Body of pancreas (tissue), 4 donors: Measurements from ENCODE around the gene RAPGEF1. TPM values are rescaled to one million over a fixed set of nuclear protein-coding genes. Genes with fewer than 3 reads are reported as not detected.
A peak's percentile ranks its signal among the peaks of the same experiment; 100 is the strongest.

ENCODE experiments used
- ATAC-seq: fragments of 150-250 bp; one replicate; pipeline ENCODE4 v1.9.1; 2016
- DNase-seq, 4 donors: peaks; one replicate each; pipeline ENCODE4 v3.0.0-alpha.2; 2019
- H3K27ac ChIP-seq, 4 donors: fragments of 200-600 bp; sonication (generic); 1 replicate in 3 of 4; 2 replicates in 1 of 4; pipeline versions ENCODE4 v1.5.1 to v1.6.1; 2016 to 2019; ENCODE audit warnings: mild to moderate bottlenecking in 1 of 4, mixed read lengths in 1 of 4, moderate library complexity in 1 of 4
- H3K27me3 ChIP-seq, 2 donors: fragments of 200-600 bp; sonication (generic); one replicate each; pipeline ENCODE4 v1.6.0; 2016; ENCODE audit warnings: mild to moderate bottlenecking in 1 of 2
- H3K36me3 ChIP-seq, 2 donors: fragments of 200-600 bp; sonication (generic); replicated peaks in 1 of 2; 2 replicates each; pipeline ENCODE4 v1.5.1; 2016; ENCODE audit warnings: low read depth in 2 of 2; ENCODE audit not compliant: insufficient read depth in 1 of 2
- H3K4me1 ChIP-seq: fragments of 200-600 bp; sonication (generic); one replicate; pipeline ENCODE4 v1.6.0; 2016
- H3K4me3 ChIP-seq, 2 donors: fragments of 200-600 bp; sonication (generic); 1 replicate in 1 of 2; 2 replicates in 1 of 2; pipeline ENCODE4 v1.5.1; 2016 to 2019
- H3K9me3 ChIP-seq, 3 donors: fragments of 200-600 bp; sonication (generic); 1 replicate in 2 of 3; 2 replicates in 1 of 3; pipeline ENCODE4 v1.5.1; 2016
- POLR2A ChIP-seq, 3 donors: fragments of 450-650 bp; IDR thresholded peaks; one replicate each; pipeline ENCODE4 v1.6.1; 2016; ENCODE audit warnings: antibody characterized with exemption in 3 of 3, mild to moderate bottlenecking in 2 of 3
- WGBS, 2 donors: methylation state at CpG; one replicate each; pipeline ENCODE4 v1.1.5; 2017; 5-methylcytosine and 5-hydroxymethylcytosine counted together
- intact Hi-C: fragments of 100-400 bp; cut with DNase I; formaldehyde crosslinking; loops from one replicate; pipeline ENCODE4 v1.15.1; 2023
- total RNA-seq, 2 donors: library from RNA; depleted of rRNA; stranded (reverse); fragments of >200 nt; gene quantifications; one replicate each; pipeline ENCODE4 v1.1.0, GENCODE V29; 2016
- TF ChIP-seq, protein P1 (sequence below), 7 experiments: fragments of 450-650 bp in 4 of 7; fragments of 200-600 bp in 3 of 7; sonication (generic) in 3 of 7; IDR thresholded peaks; one replicate each; pipeline ENCODE4 v1.5.1; 2016 to 2019; ENCODE audit warnings: antibody characterized with exemption in 7 of 7

The RAPGEF1 gene
- total RNA-seq, 2 donors from 2014 or later: 30.1 to 70.5 TPM

GRCh38 chr9:131701789-131702337 is 38.0 kb downstream of the RAPGEF1 start:
- Histone ChIP-seq H3K4me3 (no peak overlapping the region), H3K9me3 (no peaks in the 10 kb centered on the region), H3K36me3 (no peaks in the 10 kb centered on the region), H3K27me3 (no peaks in the 10 kb centered on the region), H3K27ac (no peak overlapping the region), H3K4me1 (peaks cover 59% of the 10 kb centered on the region)
- DNase-seq: no peak
- no peak for ATAC-seq
- no peak for TF ChIP-seq POLR2A (IDR thresholded peaks at IDR 0.05)
- TF ChIP-seq, protein P1, sequence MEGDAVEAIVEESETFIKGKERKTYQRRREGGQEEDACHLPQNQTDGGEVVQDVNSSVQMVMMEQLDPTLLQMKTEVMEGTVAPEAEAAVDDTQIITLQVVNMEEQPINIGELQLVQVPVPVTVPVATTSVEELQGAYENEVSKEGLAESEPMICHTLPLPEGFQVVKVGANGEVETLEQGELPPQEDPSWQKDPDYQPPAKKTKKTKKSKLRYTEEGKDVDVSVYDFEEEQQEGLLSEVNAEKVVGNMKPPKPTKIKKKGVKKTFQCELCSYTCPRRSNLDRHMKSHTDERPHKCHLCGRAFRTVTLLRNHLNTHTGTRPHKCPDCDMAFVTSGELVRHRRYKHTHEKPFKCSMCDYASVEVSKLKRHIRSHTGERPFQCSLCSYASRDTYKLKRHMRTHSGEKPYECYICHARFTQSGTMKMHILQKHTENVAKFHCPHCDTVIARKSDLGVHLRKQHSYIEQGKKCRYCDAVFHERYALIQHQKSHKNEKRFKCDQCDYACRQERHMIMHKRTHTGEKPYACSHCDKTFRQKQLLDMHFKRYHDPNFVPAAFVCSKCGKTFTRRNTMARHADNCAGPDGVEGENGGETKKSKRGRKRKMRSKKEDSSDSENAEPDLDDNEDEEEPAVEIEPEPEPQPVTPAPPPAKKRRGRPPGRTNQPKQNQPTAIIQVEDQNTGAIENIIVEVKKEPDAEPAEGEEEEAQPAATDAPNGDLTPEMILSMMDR (IDR thresholded peaks at IDR 0.05): no peak
- WGBS, 2 donors: 93% methylated on average over 6 of the region's 6 CpGs
- intact Hi-C loops: no loop called here

GRCh38 chr9:131701436-131701781 is 38.5 kb downstream of the RAPGEF1 start:
- no peak for TF ChIP-seq POLR2A (IDR thresholded peaks at IDR 0.05)
- TF ChIP-seq, protein P1 (IDR thresholded peaks at IDR 0.05): no peak
- H3K27me3 ChIP-seq: no peaks in the 10 kb centered on the region
- no peak overlapping the region for H3K27ac ChIP-seq
- DNase-seq (no peak), ATAC-seq (no peak)
- intact Hi-C loops: no loop called here
- no peaks in the 10 kb centered on the region for H3K9me3 ChIP-seq
- peaks cover 57% of the 10 kb centered on the region for H3K4me1 ChIP-seq
- no peaks in the 10 kb centered on the region for H3K36me3 ChIP-seq
- 92 to 96% methylated on average over 1 of the region's 1 CpG for WGBS, 2 donors
- no peak overlapping the region for H3K4me3 ChIP-seq

DNA sequence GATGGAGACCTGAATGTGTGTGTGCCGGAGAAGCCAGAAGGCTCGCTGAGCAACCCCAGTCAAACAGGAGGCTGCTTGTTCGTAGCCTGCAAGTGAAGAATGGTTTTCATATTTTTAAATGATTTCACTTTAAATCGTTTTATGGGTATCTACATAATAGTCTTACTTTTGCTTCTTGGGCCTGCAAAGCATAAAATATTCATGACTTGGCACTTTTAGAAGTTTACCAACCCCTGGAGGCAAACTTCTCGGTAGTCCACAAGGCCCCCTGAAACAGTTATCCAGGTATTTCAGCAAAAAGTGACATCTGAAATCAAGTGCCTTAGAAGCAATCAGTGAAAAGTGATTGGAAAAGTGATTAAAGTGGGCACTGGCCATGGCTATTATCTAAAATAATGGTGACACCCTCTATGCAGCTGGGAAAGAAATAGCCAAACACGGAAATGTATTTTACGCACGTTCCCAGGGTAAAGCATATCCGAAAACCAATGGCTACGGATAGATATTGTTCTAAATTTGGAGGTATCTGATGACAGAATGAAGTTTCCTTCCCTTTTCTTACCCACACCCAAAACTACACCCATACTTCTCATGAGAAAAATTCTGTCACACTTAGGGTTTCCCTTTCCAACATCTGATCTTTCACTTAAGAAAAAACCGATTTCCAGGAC is 39.0 kb downstream of the RAPGEF1 start:
- WGBS, 2 donors: 81 to 86% methylated on average over 11 of the region's 11 CpGs
- TF ChIP-seq, protein P1 (IDR thresholded peaks at IDR 0.05): no peak
- no peak for TF ChIP-seq POLR2A (IDR thresholded peaks at IDR 0.05)
- no peaks in the 10 kb centered on the region for H3K27me3 ChIP-seq
- H3K27ac ChIP-seq: no peak overlapping the region
- intact Hi-C loops: no loop called here
- H3K36me3 ChIP-seq: no peaks in the 10 kb centered on the region
- no peak for ATAC-seq
- peaks cover 52% of the 10 kb centered on the region for H3K4me1 ChIP-seq
- no peak for DNase-seq
- no peaks in the 10 kb centered on the region for H3K9me3 ChIP-seq
- H3K4me3 ChIP-seq: no peak overlapping the region

DNA sequence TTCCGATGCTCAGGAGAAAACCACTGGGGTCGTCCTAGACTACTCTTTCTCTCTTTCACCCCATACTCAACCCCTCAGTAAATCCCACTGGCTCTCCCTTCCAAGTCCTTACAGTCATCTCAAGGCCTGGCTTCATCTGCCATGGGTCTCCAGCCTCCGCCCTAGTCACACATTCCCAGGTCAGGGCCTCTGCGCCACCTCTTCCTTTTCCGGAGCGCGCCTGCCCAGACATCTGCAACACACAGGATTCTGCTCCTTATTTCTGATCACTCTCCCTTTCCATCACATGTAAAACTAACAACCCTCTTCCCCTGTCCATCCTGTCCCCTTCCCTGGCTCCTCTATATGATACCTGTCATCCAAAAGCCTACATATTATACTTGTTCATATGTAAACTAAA is 39.8 kb downstream of the RAPGEF1 start:
- intact Hi-C loops: no loop called here
- no peaks in the 10 kb centered on the region for H3K36me3 ChIP-seq
- H3K4me3 ChIP-seq: no peak overlapping the region
- TF ChIP-seq, protein P1 (IDR thresholded peaks at IDR 0.05): no peak
- TF ChIP-seq POLR2A (IDR thresholded peaks at IDR 0.05): no peak
- ATAC-seq: no peak
- WGBS, 2 donors: 88 to 91% methylated on average over 7 of the region's 7 CpGs
- H3K4me1 ChIP-seq: peaks cover 43% of the 10 kb centered on the region
- no peaks in the 10 kb centered on the region for H3K9me3 ChIP-seq
- H3K27me3 ChIP-seq: no peaks in the 10 kb centered on the region
- H3K27ac ChIP-seq: no peak overlapping the region
- DNase-seq: no peak

GRCh38 chr9:131698618-131698985 is 41.3 kb downstream of the RAPGEF1 start:
- Histone ChIP-seq H3K27ac (peak overlapping the region in 3 of 4 donors; percentile 4 to 73 (median 5)), H3K27me3 (no peaks in the 10 kb centered on the region), H3K4me1 (peaks cover 34% of the 10 kb centered on the region), H3K4me3 (no peak overlapping the region), H3K9me3 (no peaks in the 10 kb centered on the region), H3K36me3 (no peaks in the 10 kb centered on the region)
- 68 to 82% methylated on average over 4 of the region's 4 CpGs for WGBS, 2 donors
- TF ChIP-seq POLR2A (IDR thresholded peaks at IDR 0.05): no peak
- TF ChIP-seq, protein P1 (IDR thresholded peaks at IDR 0.05): no peak
- DNase-seq (no peak), ATAC-seq (no peak)
- intact Hi-C loops: no loop called here
